A549 treated with AZD9567 at 1 μM for 4 hours (cell line): ENCODE measurements around the gene COL27A1. TPM values are rescaled to one million over a fixed set of nuclear protein-coding genes. Genes with fewer than 3 reads are reported as not detected.

Experiments
- total RNA-seq: library from RNA; stranded (reverse); fragments of 200-300 nt; extraction: Qiagen RNA extraction; gene quantifications from 5 replicates; pipeline ENCODE4 v1.2.3, GENCODE V29; 2022; ENCODE audit not compliant: insufficient read depth

The COL27A1 gene
- total RNA-seq = 5.9 to 10.7 TPM (median 9.8 TPM) in 5 replicates

DNA sequence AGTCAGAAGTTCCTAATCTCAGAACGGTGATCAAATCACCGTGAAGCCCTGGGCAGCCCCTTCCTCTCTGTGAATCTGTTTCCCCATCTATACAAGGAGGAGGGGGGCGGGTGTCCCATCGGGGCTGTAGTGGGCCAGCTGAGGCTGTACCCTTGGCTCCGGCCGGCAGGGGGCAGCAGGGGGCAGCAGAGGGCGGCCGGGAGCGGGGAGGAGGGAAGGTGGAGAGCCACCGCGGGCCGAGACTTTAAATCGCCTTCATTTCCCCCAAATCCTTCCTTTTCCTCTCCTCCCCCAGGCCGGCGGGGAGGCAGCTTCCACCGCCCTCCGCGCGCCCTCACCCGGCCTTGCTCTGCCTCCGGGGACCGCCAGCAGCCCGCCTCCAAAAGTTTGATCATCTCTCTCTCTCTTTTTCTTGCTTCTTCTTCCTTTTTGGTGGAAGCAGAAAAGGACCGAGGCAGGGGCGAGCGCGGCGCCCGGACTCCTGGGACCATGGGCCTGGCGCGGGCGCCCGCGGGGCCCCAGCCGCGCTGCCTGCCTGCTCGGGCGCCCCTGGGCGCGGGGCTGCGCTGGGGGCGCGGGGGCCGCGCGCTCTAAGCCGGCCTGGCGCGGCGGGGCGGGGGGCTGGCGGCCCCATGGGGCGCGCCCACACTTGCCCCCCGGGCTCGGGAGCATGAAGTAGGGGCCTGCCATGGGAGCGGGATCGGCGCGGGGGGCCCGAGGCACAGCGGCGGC, at the start of gene COL27A1:
Gene COL27A1, plus strand, starts transcription at position 275 of the 732 bp plus-strand sequence. Its CDS starts 414 bp downstream, at position 689.

DNA sequence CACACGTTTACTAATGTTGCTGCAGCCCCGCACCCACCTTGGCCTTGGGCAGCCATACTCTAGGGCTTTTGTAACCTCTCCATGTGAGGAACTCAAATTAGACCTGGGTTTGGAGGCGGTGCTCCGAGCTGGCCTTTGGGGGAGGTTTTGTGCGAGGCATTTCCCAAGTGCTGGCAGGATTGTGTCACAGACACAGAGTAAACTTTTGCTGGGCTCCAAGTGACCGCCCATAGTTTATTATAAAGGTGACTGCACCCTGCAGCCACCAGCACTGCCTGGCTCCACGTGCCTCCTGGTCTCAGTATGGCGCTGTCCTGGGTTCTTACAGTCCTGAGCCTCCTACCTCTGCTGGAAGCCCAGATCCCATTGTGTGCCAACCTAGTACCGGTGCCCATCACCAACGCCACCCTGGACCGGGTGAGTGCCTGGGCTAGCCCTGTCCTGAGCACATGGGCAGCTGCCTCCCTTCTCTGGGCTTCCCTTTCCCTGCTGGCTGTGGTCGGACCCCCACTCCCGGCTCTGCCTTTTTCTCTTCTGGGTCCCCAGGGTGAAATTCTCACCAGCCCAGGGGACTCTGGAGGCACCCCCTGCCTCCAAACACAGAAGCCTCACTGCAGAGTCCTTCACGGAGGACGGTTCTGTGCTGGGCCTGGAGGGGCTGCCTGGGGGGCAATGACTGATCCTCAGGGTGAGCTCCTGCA, 167.6 kb downstream of the COL27A1 start, which contains the start of gene ORM1:
Gene ORM1, plus strand, starts transcription at position 268 of the 701 bp plus-strand sequence. Its CDS starts 36 bp downstream, at position 304.

GRCh38 chr9:114329625-114330022, 174.3 kb downstream of the COL27A1 start, which contains the start of gene ORM2:
Gene ORM2 (plus strand): TSS chr9:114329869. CDS start chr9:114329905, 36 bp downstream.

Other genes with a start within 250 kb of the COL27A1 start
- 6.7 to 12.8 TPM (median 6.9 TPM) in 5 replicates for gene AMBP, start 77.2 kb upstream of the COL27A1 start, total RNA-seq
- 1.7 to 2.3 TPM (median 1.8 TPM) in 4 of 5 replicates, not detected in the other for gene KIF12, start 56.2 kb upstream of the COL27A1 start, total RNA-seq
- 0.17 TPM in 1 of 5 replicates, not detected in the others for gene ORM1, start 167.6 kb downstream of the COL27A1 start, total RNA-seq
- not detected in 5 replicates for gene ORM2, start 174.3 kb downstream of the COL27A1 start, total RNA-seq
- gene AKNA, start 232.4 kb downstream of the COL27A1 start, total RNA-seq = 4.2 to 9.7 TPM (median 5.2 TPM) in 5 replicates